ENCODE results near the gene PPIL4. TPM values are rescaled to one million over a fixed set of nuclear protein-coding genes. Genes with fewer than 3 reads are reported as not detected.

PPIL4 gene
- total RNA-seq, 4 donors from 2014 or later: 22.1 to 30.2 (median 26.1) TPM

GRCh38 chr6:149544646-149545257, 1.1 kb downstream of the PPIL4 start:
- intact Hi-C loops (cut with DNase I): loop anchor here (10.0 kb wide), 1 partner anchor 170 kb away; the partner anchor contains the start of gene LATS1
- H3K36me3 ChIP-seq: peaks cover 9 to 12% (median 11%) of the 10 kb centered on the region in 4 donors
- peaks cover 32 to 38% (median 35%) of the 10 kb centered on the region in 4 donors for H3K4me1 ChIP-seq
- H3K4me3 ChIP-seq: peak overlapping the region; percentile 91 to 99 (median 96)
- H3K9me3 ChIP-seq: no peaks in the 10 kb centered on the region
- DNase-seq (ENCODE audit: extremely low spot score): no peak
- TF ChIP-seq CTCF (IDR thresholded peaks at IDR 0.05): no peak
- TF ChIP-seq POLR2A (IDR thresholded peaks at IDR 0.05; ENCODE audit: low read depth): no peak
- no peak for TF ChIP-seq POLR2AphosphoS5 (IDR thresholded peaks at IDR 0.05)
- no peak for TF ChIP-seq EP300 (IDR thresholded peaks at IDR 0.05)
- 25% methylated on average over 12 of the region's 12 CpGs for WGBS
- peak overlapping the region; percentile 95 to 98 (median 97) for H3K27ac ChIP-seq (replicated peaks in 1 of 4)
- H3K27me3 ChIP-seq: no peaks in the 10 kb centered on the region

- no peak for DNase-seq (ENCODE audit: extremely low spot score)
- WGBS: 76% methylated on average over 2 of the region's 2 CpGs
- no peak for TF ChIP-seq EP300 (IDR thresholded peaks at IDR 0.05)
- H3K27me3 ChIP-seq: no peaks in the 10 kb centered on the region
- H3K36me3 ChIP-seq: peaks cover 43 to 48% (median 47%) of the 10 kb centered on the region in 4 donors
- peaks cover 26 to 32% (median 29%) of the 10 kb centered on the region in 4 donors for H3K4me1 ChIP-seq
- H3K4me3 ChIP-seq: no peak overlapping the region
- no peaks in the 10 kb centered on the region for H3K9me3 ChIP-seq
- H3K27ac ChIP-seq (replicated peaks in 1 of 4): no peak overlapping the region
- intact Hi-C loops (cut with DNase I): loop anchor here (10.0 kb wide), 1 partner anchor 174 kb away; the partner anchor contains the start of gene LATS1
These were observed 4.7 kb downstream of the PPIL4 start for GRCh38 chr6:149541139-149541538.

- intact Hi-C loops (cut with DNase I): no loop called here
- H3K4me1 ChIP-seq: no peaks in the 10 kb centered on the region
- H3K36me3 ChIP-seq: peaks cover 76 to 100% (median 91%) of the 10 kb centered on the region in 4 donors
- H3K27ac ChIP-seq (replicated peaks in 1 of 4): no peak overlapping the region
- WGBS: 95% methylated on average over 1 of the region's 1 CpG
- H3K4me3 ChIP-seq: no peak overlapping the region
- DNase-seq (ENCODE audit: extremely low spot score): no peak
- H3K9me3 ChIP-seq: no peaks in the 10 kb centered on the region
- no peaks in the 10 kb centered on the region for H3K27me3 ChIP-seq
- no peak for TF ChIP-seq POLR2AphosphoS5 (IDR thresholded peaks at IDR 0.05)
- no peak for TF ChIP-seq CTCF (IDR thresholded peaks at IDR 0.05)
- no peak for TF ChIP-seq POLR2A (IDR thresholded peaks at IDR 0.05; ENCODE audit: low read depth)
- no peak for TF ChIP-seq EP300 (IDR thresholded peaks at IDR 0.05)
These were observed 11.1 kb downstream of the PPIL4 start for GRCh38 chr6:149534742-149535141.

- no peak for DNase-seq (ENCODE audit: extremely low spot score)
- TF ChIP-seq POLR2AphosphoS5 (IDR thresholded peaks at IDR 0.05): no peak
- TF ChIP-seq POLR2A (IDR thresholded peaks at IDR 0.05; ENCODE audit: low read depth): no peak
- TF ChIP-seq CTCF (IDR thresholded peaks at IDR 0.05): no peak
- TF ChIP-seq EP300 (IDR thresholded peaks at IDR 0.05): no peak
- WGBS: 96% methylated on average over 5 of the region's 5 CpGs
- intact Hi-C loops (cut with DNase I): no loop called here
- Histone ChIP-seq H3K4me3 (no peak overlapping the region), H3K36me3 (peaks cover 71 to 100% (median 86%) of the 10 kb centered on the region in 4 donors), H3K4me1 (no peaks in the 10 kb centered on the region), H3K9me3 (no peaks in the 10 kb centered on the region), H3K27ac (replicated peaks in 1 of 4) (no peak overlapping the region), H3K27me3 (no peaks in the 10 kb centered on the region)
These were observed 16.2 kb downstream of the PPIL4 start for GRCh38 chr6:149529650-149530049.

GRCh38 chr6:149515494-149515893, 30.3 kb downstream of the PPIL4 start:
- no peak for TF ChIP-seq POLR2A (IDR thresholded peaks at IDR 0.05; ENCODE audit: low read depth)
- Histone ChIP-seq H3K4me1 (peaks cover 0 to 21% (median 12%) of the 10 kb centered on the region in 4 donors), H3K9me3 (no peaks in the 10 kb centered on the region), H3K27me3 (no peaks in the 10 kb centered on the region), H3K27ac (replicated peaks in 1 of 4) (no peak overlapping the region), H3K4me3 (no peak overlapping the region), H3K36me3 (peaks cover 3 to 69% (median 36%) of the 10 kb centered on the region in 4 donors)
- DNase-seq (ENCODE audit: extremely low spot score): no peak
- intact Hi-C loops (cut with DNase I): loop anchor here (5.0 kb wide), 2 partner anchors 63 to 83 kb away; no protein-coding TSS in a partner anchor
- 96% methylated on average over 1 of the region's 1 CpG for WGBS

Data from esophagus muscularis mucosa (tissue), 4 donors.